Dendritic cell treated with granulocyte-macrophage colony-stimulating factor and Interleukin-4, amounts not matched to agents 40 ng/mL and 50 ng/mL, for 4 days (primary cell): ENCODE measurements around the gene SRP68.

Source experiments
- H3K27ac Mint-ChIP-seq: one replicate; pipeline ENCODE4 v1.8.0; 2022; ENCODE audit warnings: mild to moderate bottlenecking, mixed read lengths
- H3K27me3 Mint-ChIP-seq: one replicate; pipeline ENCODE4 v1.8.0; 2022; ENCODE audit warnings: mild to moderate bottlenecking, mixed read lengths
- H3K36me3 Mint-ChIP-seq: one replicate; pipeline ENCODE4 v1.8.0; 2022; ENCODE audit warnings: low read depth, mixed read lengths
- H3K4me1 Mint-ChIP-seq: one replicate; pipeline ENCODE4 v1.8.0; 2022; ENCODE audit warnings: low read depth, mixed read lengths
- H3K4me3 Mint-ChIP-seq: one replicate; pipeline ENCODE4 v1.8.0; 2022; ENCODE audit warnings: mild to moderate bottlenecking, moderate library complexity, mixed read lengths
- H3K9me3 Mint-ChIP-seq: one replicate; pipeline ENCODE4 v1.8.0; 2022; ENCODE audit warnings: mixed read lengths
- intact Hi-C: fragments of 100-400 bp; cut with micrococcal nuclease; formaldehyde crosslinking; loops from one replicate; pipeline ENCODE4 v1.15.0; 2022

SRP68 gene

DNA sequence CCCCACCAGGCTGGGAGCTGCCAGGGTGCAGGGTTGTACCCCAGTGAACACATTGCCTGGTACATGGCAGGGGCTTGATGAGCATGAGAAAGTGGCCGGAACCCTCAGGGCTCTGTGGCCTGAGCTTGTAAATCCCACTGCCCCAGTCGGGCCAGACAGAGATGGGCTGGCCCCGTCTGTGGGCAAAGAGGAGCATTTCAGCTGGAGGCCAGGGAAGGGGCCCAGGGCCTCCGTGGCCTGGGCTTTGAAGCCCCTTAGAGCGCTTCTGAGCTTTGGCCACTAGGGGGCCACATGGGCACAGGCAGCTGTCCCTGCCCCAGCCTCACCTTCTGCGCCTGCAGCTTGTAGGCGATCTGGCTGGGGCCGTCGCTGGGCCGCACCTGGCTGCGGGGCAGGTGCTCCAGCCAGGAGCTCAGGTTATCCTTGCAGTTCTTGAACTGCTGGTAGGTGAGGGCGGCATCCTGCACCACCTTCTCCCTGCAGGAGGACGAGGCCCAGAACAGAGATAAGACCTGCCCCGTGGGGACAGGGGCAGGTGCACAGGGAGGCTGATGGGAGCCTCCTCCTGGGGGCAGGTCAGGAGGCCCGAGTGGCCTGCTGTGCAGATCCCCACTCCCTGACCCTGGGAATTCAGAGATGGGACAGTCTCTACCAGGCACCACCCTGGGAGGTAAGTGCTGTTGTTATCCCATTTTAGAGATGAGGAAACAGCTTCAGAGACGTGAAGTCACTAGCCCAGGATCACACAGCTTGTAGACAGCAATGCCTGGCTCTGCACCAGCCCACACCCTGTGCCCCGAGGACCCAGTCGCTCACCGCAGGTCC lies 58.0 kb downstream of the SRP68 start:
- Mint-ChIP-seq H3K4me3 (no peak overlapping the region), H3K36me3 (no peaks in the 10 kb centered on the region), H3K4me1 (no peaks in the 10 kb centered on the region), H3K27ac (no peak overlapping the region), H3K27me3 (peaks cover 12% of the 10 kb centered on the region), H3K9me3 (no peaks in the 10 kb centered on the region)
- intact Hi-C loops, result loop anchor here (5.0 kb wide), 1 partner anchor 283 kb away; no protein-coding TSS in a partner anchor

DNA sequence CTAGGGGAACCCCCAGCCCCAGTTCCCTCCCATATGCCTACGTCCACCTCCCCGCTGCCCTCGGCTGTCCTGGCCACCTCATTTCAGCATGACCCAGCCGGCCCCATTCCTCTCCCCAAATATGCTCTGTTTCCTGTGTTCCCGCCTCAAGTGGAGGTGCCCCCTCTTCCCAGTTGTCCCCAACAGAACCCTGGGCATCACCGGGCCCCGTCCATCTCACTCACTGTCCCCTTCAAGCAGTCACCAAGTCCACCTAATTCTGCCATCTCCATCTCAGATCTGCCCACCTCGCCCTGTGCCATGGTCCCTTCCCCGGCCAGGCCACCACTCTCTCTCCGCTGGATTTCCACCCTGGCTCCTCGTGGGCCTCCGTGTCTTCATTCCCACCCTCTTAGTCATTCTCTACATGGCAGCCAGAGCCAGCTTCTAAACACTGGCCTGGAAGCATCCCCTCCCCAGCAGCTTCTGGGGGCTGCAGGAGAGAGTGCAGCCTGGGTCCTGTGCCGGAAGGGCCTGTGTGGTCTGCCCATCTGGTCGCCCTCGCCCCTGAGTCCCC lies 58.9 kb downstream of the SRP68 start:
- intact Hi-C loops, result loop anchor here (5.0 kb wide), 1 partner anchor 284 kb away; no protein-coding TSS in a partner anchor
- Mint-ChIP-seq H3K9me3 (no peaks in the 10 kb centered on the region), H3K27ac (no peak overlapping the region), H3K36me3 (no peaks in the 10 kb centered on the region), H3K4me3 (no peak overlapping the region), H3K4me1 (no peaks in the 10 kb centered on the region), H3K27me3 (peaks cover 12% of the 10 kb centered on the region)

DNA sequence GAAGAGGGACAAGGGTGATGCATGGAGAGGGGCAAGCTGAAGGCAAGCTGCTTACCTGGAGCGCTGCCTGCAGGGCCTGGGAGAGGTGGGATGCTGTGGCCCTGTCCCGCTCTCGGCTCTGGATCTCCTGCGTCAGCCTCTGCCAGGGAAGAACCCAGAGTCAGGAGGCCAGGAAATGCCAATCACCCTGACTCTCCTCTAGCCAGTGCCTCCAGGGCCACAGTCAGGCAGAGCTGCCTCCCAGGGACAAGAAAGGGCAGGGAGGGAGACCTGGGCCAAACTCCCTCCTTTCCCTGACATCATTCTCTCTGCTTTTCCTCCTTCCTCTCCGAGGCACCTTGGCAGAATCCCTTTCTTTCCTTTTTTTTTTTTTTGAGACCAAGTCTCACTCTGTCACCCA lies 60.4 kb downstream of the SRP68 start:
- H3K4me3 Mint-ChIP-seq, result no peak overlapping the region
- no peaks in the 10 kb centered on the region for H3K9me3 Mint-ChIP-seq
- no peaks in the 10 kb centered on the region for H3K4me1 Mint-ChIP-seq
- intact Hi-C loops, result loop anchor here (5.0 kb wide), 1 partner anchor 285 kb away; no protein-coding TSS in a partner anchor
- no peak overlapping the region for H3K27ac Mint-ChIP-seq
- peaks cover 12% of the 10 kb centered on the region for H3K27me3 Mint-ChIP-seq
- no peaks in the 10 kb centered on the region for H3K36me3 Mint-ChIP-seq

DNA sequence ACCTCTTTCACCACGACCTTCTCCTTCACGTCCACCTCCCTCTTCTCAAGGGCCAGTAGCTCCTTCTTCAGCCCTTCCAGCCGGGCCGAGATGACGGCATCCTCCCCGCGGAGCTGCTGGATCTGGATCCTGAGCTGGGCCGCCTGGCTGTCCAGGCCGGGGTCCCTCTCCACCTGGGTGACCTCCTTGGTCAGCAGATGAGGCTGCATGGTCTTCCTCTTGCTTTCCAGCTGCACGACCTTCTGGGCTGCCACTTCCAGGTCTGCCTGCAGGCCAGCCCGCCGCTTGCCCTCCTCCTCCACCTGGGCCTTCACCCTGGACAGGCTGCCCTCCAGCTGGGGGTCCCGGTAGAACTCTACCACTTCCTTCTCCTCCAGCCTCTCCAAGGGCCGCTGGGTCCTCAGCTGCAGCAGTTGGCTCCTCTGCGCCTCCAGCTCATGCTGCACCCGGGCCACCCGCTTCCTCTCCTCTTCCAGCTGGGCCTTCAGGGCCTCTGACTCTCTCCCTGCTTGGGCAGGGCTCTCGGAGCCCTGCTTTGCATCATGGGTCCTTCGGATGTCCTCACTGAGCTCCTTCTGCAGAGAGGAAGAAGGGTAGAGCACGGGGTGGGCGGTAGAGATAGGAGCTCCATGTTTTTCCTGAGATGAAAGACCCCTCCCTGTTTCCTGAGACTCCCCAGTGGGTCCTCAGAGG lies 62.2 kb downstream of the SRP68 start:
- Mint-ChIP-seq H3K4me3 (no peak overlapping the region), H3K36me3 (peaks cover 8% of the 10 kb centered on the region), H3K9me3 (no peaks in the 10 kb centered on the region), H3K27ac (no peak overlapping the region), H3K4me1 (peaks cover 5% of the 10 kb centered on the region), H3K27me3 (peaks cover 8% of the 10 kb centered on the region)
- intact Hi-C loops, result loop anchor here (5.0 kb wide), 1 partner anchor 287 kb away; no protein-coding TSS in a partner anchor

- peaks cover 15% of the 10 kb centered on the region for H3K36me3 Mint-ChIP-seq
- H3K27ac Mint-ChIP-seq, result no peak overlapping the region
- H3K4me1 Mint-ChIP-seq, result peaks cover 6% of the 10 kb centered on the region
- intact Hi-C loops, result no loop called here
- no peak overlapping the region for H3K4me3 Mint-ChIP-seq
- H3K27me3 Mint-ChIP-seq, result peaks cover 7% of the 10 kb centered on the region
- H3K9me3 Mint-ChIP-seq, result no peaks in the 10 kb centered on the region
Observed at GRCh38 chr17:76009447-76009846, 62.9 kb downstream of the SRP68 start.

DNA sequence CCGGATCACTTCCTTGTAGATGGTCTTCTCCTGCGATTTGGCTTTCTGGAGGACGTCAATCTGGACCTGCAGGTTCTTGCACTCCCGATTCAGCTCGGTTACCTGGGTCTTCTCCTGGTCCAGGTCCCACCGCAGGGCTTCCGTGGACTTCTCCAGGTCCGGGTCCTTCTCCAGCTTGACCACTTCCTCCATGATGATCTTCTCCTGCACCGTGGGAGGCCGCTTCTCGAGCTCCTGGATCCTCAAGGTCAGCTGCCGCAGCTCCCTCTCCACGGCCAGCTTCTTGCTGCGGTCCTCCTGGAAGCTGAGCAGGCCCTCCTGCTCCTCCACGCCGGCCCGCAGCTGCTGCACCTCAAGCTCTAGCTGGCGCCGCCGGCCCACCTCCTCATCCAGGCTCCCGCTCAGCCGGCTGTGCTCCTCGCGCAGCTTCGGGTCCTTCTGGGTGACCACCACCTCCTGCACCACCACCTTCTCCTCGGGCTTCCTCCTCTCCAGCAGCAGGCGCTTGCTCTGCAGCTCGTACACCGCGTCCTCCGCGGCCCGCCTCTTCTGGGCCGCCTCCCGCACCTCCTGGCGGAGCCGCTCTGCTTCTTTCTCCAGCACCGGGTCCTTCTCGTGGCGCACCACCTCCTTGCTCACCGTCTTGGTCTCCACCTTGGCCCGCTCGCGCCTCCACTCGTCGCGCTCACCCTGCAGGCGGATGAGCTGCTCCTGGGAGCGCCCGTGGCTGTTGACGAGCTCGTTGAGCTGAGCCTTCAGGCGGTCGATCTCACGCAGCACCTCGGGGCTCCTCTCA lies 63.5 kb downstream of the SRP68 start:
- peaks cover 6% of the 10 kb centered on the region for H3K4me1 Mint-ChIP-seq
- H3K9me3 Mint-ChIP-seq, result no peaks in the 10 kb centered on the region
- peaks cover 21% of the 10 kb centered on the region for H3K36me3 Mint-ChIP-seq
- H3K4me3 Mint-ChIP-seq, result no peak overlapping the region
- H3K27me3 Mint-ChIP-seq, result peaks cover 4% of the 10 kb centered on the region
- intact Hi-C loops, result no loop called here
- no peak overlapping the region for H3K27ac Mint-ChIP-seq

GRCh38 chr17:76008208-76008607 lies 64.1 kb downstream of the SRP68 start:
- Mint-ChIP-seq H3K4me1 (peaks cover 6% of the 10 kb centered on the region), H3K27ac (no peak overlapping the region), H3K27me3 (no peaks in the 10 kb centered on the region), H3K9me3 (no peaks in the 10 kb centered on the region), H3K4me3 (no peak overlapping the region), H3K36me3 (peaks cover 27% of the 10 kb centered on the region)
- intact Hi-C loops, result no loop called here

DNA sequence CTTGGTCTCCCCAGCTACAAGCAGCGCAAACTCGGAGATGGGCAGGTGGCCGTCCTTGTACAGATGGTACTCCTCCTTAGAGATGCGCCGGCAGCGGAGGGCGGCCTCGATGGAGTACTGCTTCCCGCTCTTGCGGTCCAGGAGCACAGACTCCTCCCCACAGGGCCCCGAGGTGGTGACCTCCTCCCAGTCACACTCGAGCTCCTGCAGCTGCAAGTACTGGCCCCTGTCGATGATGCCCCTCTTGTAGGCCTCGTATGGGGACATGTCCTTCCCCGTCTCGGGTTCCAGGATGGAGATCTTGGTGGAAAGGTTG lies 64.5 kb downstream of the SRP68 start:
- no peaks in the 10 kb centered on the region for H3K9me3 Mint-ChIP-seq
- peaks cover 31% of the 10 kb centered on the region for H3K36me3 Mint-ChIP-seq
- H3K4me1 Mint-ChIP-seq, result peaks cover 6% of the 10 kb centered on the region
- H3K4me3 Mint-ChIP-seq, result no peak overlapping the region
- no peak overlapping the region for H3K27ac Mint-ChIP-seq
- intact Hi-C loops, result no loop called here
- H3K27me3 Mint-ChIP-seq, result no peaks in the 10 kb centered on the region

DNA sequence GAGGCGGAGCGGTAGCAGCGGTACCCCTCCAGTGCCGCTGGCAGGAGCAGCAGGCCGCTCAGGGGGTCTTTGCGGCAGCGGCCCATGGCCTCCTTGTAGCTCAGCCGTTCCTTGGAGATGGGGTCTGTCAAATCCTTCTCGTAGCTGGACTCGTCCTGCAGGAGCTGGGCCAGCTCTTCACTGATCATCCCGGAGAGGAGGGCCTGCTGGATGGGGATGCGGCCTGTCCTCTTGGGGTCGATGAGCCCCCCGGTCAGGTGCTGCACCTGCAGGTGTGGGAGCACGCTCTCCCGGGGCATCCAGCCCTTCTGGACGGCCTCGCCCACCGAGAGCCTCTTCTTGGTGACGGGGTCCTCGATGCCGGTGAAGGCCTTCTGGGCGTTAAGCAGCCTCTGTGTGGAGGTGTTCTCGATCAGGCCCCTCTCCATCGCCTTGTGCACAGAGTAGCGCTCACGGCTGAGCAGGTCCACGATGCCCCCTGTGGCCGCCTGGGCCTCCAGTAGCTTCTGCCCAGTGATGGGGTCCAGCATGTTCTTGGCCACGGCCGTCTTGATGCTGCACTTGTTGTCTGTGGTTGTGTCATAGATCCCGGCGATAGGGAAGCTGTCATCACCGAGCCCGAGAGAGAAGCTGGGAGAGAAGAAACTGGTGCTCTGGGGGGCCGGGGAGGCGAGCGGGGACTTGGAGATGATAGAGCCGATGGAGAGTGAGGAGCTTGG lies 65.0 kb downstream of the SRP68 start:
- Mint-ChIP-seq H3K9me3 (no peaks in the 10 kb centered on the region), H3K36me3 (peaks cover 36% of the 10 kb centered on the region), H3K27ac (no peak overlapping the region), H3K4me3 (no peak overlapping the region), H3K4me1 (peaks cover 6% of the 10 kb centered on the region), H3K27me3 (no peaks in the 10 kb centered on the region)
- intact Hi-C loops, result no loop called here

GRCh38 chr17:76005263-76006149 lies 66.8 kb downstream of the SRP68 start:
- Mint-ChIP-seq H3K4me3 (no peak overlapping the region), H3K27me3 (no peaks in the 10 kb centered on the region), H3K4me1 (peaks cover 6% of the 10 kb centered on the region), H3K36me3 (peaks cover 51% of the 10 kb centered on the region), H3K9me3 (no peaks in the 10 kb centered on the region), H3K27ac (no peak overlapping the region)
- intact Hi-C loops, result loop anchor here (1.0 kb wide), 1 partner anchor 100 kb away; no protein-coding TSS in a partner anchor

DNA sequence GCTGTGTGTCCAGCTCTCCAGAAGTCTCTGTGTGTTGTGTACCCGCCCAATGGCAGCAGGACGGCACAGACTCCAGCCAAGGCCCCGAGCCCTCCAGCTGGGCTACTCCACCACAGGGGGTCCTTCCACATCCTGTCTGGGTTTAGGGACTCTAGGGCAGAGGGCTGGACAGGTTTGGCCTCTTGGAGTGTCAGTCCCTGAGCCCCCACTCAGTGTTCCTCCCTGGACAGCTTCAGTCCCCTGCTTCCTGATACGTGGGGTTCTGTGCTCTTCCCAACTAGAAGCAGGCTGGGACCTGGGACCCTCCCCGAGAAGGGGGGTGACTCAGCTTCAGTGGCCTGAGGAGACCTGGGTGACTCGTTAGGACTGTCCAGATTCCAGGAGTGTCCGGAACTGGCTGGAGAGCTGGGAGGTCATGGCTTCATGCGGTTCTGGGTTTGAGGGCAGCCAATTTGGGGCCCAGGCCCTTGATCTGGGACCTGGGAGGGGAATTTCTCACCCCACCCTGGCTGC lies 67.5 kb downstream of the SRP68 start:
- H3K9me3 Mint-ChIP-seq, result no peaks in the 10 kb centered on the region
- no peaks in the 10 kb centered on the region for H3K27me3 Mint-ChIP-seq
- H3K36me3 Mint-ChIP-seq, result peaks cover 51% of the 10 kb centered on the region
- H3K27ac Mint-ChIP-seq, result no peak overlapping the region
- H3K4me1 Mint-ChIP-seq, result peaks cover 6% of the 10 kb centered on the region
- no peak overlapping the region for H3K4me3 Mint-ChIP-seq
- intact Hi-C loops, result loop anchor here (1.0 kb wide), 1 partner anchor 100 kb away; no protein-coding TSS in a partner anchor

DNA sequence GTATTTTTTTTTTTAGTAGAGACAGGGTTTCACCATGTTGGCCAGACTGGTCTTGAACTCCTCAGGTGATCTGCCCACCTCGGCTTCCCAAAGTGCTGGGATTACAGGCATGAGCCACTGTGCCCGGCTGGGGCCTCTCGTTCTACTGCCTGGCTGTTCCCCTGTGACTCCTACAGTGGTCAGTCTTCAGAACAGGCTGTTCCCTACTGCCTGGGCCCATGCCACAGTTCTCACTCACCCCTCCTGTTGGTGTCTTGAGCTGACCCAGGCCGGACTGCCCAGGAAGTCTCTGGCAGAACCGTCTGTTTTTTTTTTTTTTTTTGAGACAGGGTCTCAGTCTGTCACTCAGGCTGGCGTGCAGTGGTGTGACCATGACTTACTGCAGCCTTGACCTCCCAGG lies 68.4 kb downstream of the SRP68 start:
- Mint-ChIP-seq H3K4me3 (no peak overlapping the region), H3K27ac (no peak overlapping the region), H3K27me3 (no peaks in the 10 kb centered on the region), H3K9me3 (no peaks in the 10 kb centered on the region), H3K36me3 (peaks cover 51% of the 10 kb centered on the region), H3K4me1 (peaks cover 6% of the 10 kb centered on the region)
- intact Hi-C loops, result no loop called here
